ENCODE results near the gene DNTT.

DNA sequence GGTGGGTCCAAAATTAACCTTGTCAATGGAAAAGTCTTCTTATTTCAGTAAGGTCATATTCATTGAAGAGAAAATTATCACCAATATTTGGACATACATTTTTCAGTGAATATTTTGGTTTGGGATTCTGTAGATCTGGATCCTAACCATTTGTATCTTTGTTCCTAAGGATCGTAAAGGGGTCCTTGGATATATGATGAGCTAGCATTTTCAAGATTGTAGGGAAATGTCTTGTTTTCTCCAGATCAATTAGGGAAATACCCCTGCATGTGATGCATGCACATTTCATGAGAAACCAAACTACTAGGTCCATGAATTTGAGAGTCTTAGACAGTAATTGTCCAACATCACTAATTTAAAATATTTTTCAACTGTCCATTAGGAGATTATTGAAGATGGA lies 18.0 kb downstream of the DNTT start:
- no peak for TF ChIP-seq JUNB (IDR thresholded peaks at IDR 0.05)
- TF ChIP-seq, protein P1, sequence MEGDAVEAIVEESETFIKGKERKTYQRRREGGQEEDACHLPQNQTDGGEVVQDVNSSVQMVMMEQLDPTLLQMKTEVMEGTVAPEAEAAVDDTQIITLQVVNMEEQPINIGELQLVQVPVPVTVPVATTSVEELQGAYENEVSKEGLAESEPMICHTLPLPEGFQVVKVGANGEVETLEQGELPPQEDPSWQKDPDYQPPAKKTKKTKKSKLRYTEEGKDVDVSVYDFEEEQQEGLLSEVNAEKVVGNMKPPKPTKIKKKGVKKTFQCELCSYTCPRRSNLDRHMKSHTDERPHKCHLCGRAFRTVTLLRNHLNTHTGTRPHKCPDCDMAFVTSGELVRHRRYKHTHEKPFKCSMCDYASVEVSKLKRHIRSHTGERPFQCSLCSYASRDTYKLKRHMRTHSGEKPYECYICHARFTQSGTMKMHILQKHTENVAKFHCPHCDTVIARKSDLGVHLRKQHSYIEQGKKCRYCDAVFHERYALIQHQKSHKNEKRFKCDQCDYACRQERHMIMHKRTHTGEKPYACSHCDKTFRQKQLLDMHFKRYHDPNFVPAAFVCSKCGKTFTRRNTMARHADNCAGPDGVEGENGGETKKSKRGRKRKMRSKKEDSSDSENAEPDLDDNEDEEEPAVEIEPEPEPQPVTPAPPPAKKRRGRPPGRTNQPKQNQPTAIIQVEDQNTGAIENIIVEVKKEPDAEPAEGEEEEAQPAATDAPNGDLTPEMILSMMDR (IDR thresholded peaks at IDR 0.05): no peak
- no peak for TF ChIP-seq ESRRA (IDR thresholded peaks at IDR 0.05; ENCODE audit: borderline replicate concordance, low read length)
- TF ChIP-seq SMC3 (IDR thresholded peaks at IDR 0.05): no peak
- TF ChIP-seq FOSL2 (IDR thresholded peaks at IDR 0.05): no peak
- no peak for TF ChIP-seq FOSL2 (CRISPR knock-in tag; IDR thresholded peaks at IDR 0.05)
- no peak for TF ChIP-seq SREBF2 (IDR thresholded peaks at IDR 0.05)
- TF ChIP-seq FOSB (CRISPR knock-in tag; IDR thresholded peaks at IDR 0.05): no peak
- TF ChIP-seq NR3C1 (IDR thresholded peaks at IDR 0.05): no peak
- TF ChIP-seq RCOR1 (IDR thresholded peaks at IDR 0.05; ENCODE audit: low read depth, low read length): no peak
- no peak for TF ChIP-seq EP300 (IDR thresholded peaks at IDR 0.05)
- TF ChIP-seq POLR2A (IDR thresholded peaks at IDR 0.05; ENCODE audit: low read length): no peak
- TF ChIP-seq MYC (IDR thresholded peaks at IDR 0.05; ENCODE audit: borderline replicate concordance, low read length): no peak

Data from A549 (cell line).